Cardiac fibroblast (primary cell): ENCODE data around the gene IFT88.

Experiments
- DNase-seq, 2 donors: peaks; one replicate each; pipeline versions ENCODE4 v3.0.0 to v3.0.0-alpha.2; 2010; ENCODE audit warnings: low read depth in 2 of 2
- H3K4me3 ChIP-seq, 2 donors: replicated peaks in 1 of 2; 1 replicate in 1 of 2; 2 replicates in 1 of 2; pipeline ENCODE4 v1.5.1; 2011; ENCODE audit warnings: low read depth in 2 of 2, low read length in 2 of 2, mild to moderate bottlenecking in 2 of 2, moderate library complexity in 1 of 2
- CTCF ChIP-seq: IDR thresholded peaks from one replicate; pipeline ENCODE4 v1.5.1; 2011; ENCODE audit warnings: low read depth, mild to moderate bottlenecking, low read length, inconsistent platforms

IFT88 gene

GRCh38 chr13:20716951-20717350 lies 150.0 kb downstream of the IFT88 start:
- no peak for DNase-seq
- H3K4me3 ChIP-seq, result no peak overlapping the region
- TF ChIP-seq CTCF, result no peak

GRCh38 chr13:20717581-20718542 lies 150.9 kb downstream of the IFT88 start:
- no peak for DNase-seq
- no peak for TF ChIP-seq CTCF
- H3K4me3 ChIP-seq, result no peak overlapping the region

- TF ChIP-seq CTCF, result no peak
- H3K4me3 ChIP-seq, result no peak overlapping the region
- DNase-seq, result no peak
These were observed 152.1 kb downstream of the IFT88 start for GRCh38 chr13:20718958-20719566.

GRCh38 chr13:20719783-20720182 lies 152.8 kb downstream of the IFT88 start:
- DNase-seq, result no peak
- no peak overlapping the region for H3K4me3 ChIP-seq
- TF ChIP-seq CTCF, result no peak

- DNase-seq, result no peak
- H3K4me3 ChIP-seq, result no peak overlapping the region
- TF ChIP-seq CTCF, result no peak
These were observed 153.5 kb downstream of the IFT88 start for GRCh38 chr13:20720499-20720898.

GRCh38 chr13:20721058-20721453 lies 154.1 kb downstream of the IFT88 start:
- no peak for TF ChIP-seq CTCF
- DNase-seq, result no peak
- no peak overlapping the region for H3K4me3 ChIP-seq
